22Rv1 (cell line): ENCODE results near the gene AGRP.

ENCODE experiments used
- CTCF ChIP-seq: fragments of 450-650 bp; IDR thresholded peaks from 2 replicates; pipeline ENCODE4 v1.5.1; 2017; ENCODE audit warnings: mild to moderate bottlenecking
- ZFX ChIP-seq: fragments of 450-650 bp; IDR thresholded peaks from 2 replicates; pipeline ENCODE4 v1.6.1; 2017; ENCODE audit warnings: antibody characterized with exemption, borderline replicate concordance

GRCh38 chr16:67437513-67437912, 45.8 kb downstream of the AGRP start:
- TF ChIP-seq CTCF, result no peak
- no peak for TF ChIP-seq ZFX
